Neural progenitor cell (in vitro differentiated cells): Measurements from ENCODE around the gene HUNK. TPM values are rescaled to one million over a fixed set of nuclear protein-coding genes. Genes with fewer than 3 reads are reported as not detected.
A peak's percentile ranks its signal among the peaks of the same experiment; 100 is the strongest.

ENCODE experiments used
- DNase-seq: peaks from one replicate; pipeline ENCODE4 v3.0.0-alpha.2; 2016; ENCODE audit warnings: low spot score
- H2AFZ ChIP-seq: fragments of 200-600 bp; sonication (generic); replicated peaks from 2 replicates; pipeline ENCODE4 v1.6.1; 2016; ENCODE audit warnings: antibody characterized with exemption
- H3F3A ChIP-seq: fragments of 200-600 bp; sonication (generic); 2 replicates; pipeline ENCODE4 v1.6.1; 2016; ENCODE audit warnings: antibody characterized with exemption, low read depth
- H3K27ac ChIP-seq: fragments of 200-600 bp; sonication (generic); 2 replicates; pipeline ENCODE4 v1.5.1; 2016; ENCODE audit warnings: mild to moderate bottlenecking
- H3K27me3 ChIP-seq: fragments of 200-600 bp; sonication (generic); 2 replicates; pipeline ENCODE4 v1.6.1; 2016; ENCODE audit warnings: mild to moderate bottlenecking, moderate library complexity
- H3K36me3 ChIP-seq: fragments of 200-600 bp; sonication (generic); 2 replicates; pipeline ENCODE4 v1.5.1; 2016
- H3K4me1 ChIP-seq: fragments of 200-600 bp; sonication (generic); 2 replicates; pipeline ENCODE4 v1.6.1; 2016; ENCODE audit warnings: mixed run types
- H3K4me2 ChIP-seq: fragments of 200-600 bp; sonication (generic); 2 replicates; pipeline ENCODE4 v1.6.1; 2016
- H3K4me3 ChIP-seq: fragments of 200-600 bp; sonication (generic); 2 replicates; pipeline ENCODE4 v1.5.1; 2016
- H3K79me2 ChIP-seq: fragments of 200-600 bp; sonication (generic); 2 replicates; pipeline ENCODE4 v1.6.1; 2016; ENCODE audit warnings: low read depth
- H3K9ac ChIP-seq: fragments of 200-600 bp; sonication (generic); 2 replicates; pipeline ENCODE4 v1.6.1; 2016
- H3K9me3 ChIP-seq: fragments of 200-600 bp; sonication (generic); 2 replicates; pipeline ENCODE4 v1.5.1; 2016; ENCODE audit warnings: low read depth
- H4K20me1 ChIP-seq: fragments of 200-600 bp; sonication (generic); 2 replicates; pipeline ENCODE4 v1.6.1; 2016; ENCODE audit warnings: low read depth
- H3K27ac Mint-ChIP-seq: 3 replicates; pipeline ENCODE4 v1.8.0; 2021; ENCODE audit warnings: mixed read lengths
- H3K27me3 Mint-ChIP-seq: 2 replicates; pipeline ENCODE4 v1.8.0; 2022; ENCODE audit warnings: low read depth, mild to moderate bottlenecking, inconsistent platforms, moderate library complexity, mixed read lengths; ENCODE audit not compliant: insufficient read depth
- H3K36me3 Mint-ChIP-seq: 3 replicates; pipeline ENCODE4 v1.8.0; 2021; ENCODE audit warnings: mixed read lengths
- H3K4me1 Mint-ChIP-seq: 3 replicates; pipeline ENCODE4 v1.8.0; 2021; ENCODE audit warnings: mixed read lengths
- H3K4me3 Mint-ChIP-seq: 3 replicates; pipeline ENCODE4 v1.8.0; 2021; ENCODE audit warnings: mild to moderate bottlenecking, moderate library complexity, mixed read lengths
- H3K9me3 Mint-ChIP-seq: 3 replicates; pipeline ENCODE4 v1.8.0; 2020; ENCODE audit warnings: mixed read lengths
- CTCF ChIP-seq: fragments of 200-600 bp; sonication (generic); IDR thresholded peaks from 2 replicates; pipeline ENCODE4 v1.5.1; 2017; ENCODE audit warnings: antibody characterized with exemption, mild to moderate bottlenecking
- EZH2 ChIP-seq: fragments of 200-600 bp; sonication (generic); IDR thresholded peaks from 2 replicates; pipeline ENCODE4 v1.6.1; 2017; ENCODE audit warnings: antibody characterized with exemption, mild to moderate bottlenecking, moderate library complexity
- EZH2phosphoT487 ChIP-seq: fragments of 200-600 bp; sonication (generic); IDR thresholded peaks from 2 replicates; pipeline ENCODE4 v1.6.1; 2017; ENCODE audit warnings: antibody characterized with exemption
- total RNA-seq: library from RNA; depleted of rRNA; stranded (reverse); fragments of >200 nt; gene quantifications from 2 replicates; pipeline ENCODE4 v1.2.3, GENCODE V29; 2015; ENCODE audit warnings: low replicate concordance

HUNK gene
- total RNA-seq, 1 donor from 2014 or later, result 4.7 TPM

DNA sequence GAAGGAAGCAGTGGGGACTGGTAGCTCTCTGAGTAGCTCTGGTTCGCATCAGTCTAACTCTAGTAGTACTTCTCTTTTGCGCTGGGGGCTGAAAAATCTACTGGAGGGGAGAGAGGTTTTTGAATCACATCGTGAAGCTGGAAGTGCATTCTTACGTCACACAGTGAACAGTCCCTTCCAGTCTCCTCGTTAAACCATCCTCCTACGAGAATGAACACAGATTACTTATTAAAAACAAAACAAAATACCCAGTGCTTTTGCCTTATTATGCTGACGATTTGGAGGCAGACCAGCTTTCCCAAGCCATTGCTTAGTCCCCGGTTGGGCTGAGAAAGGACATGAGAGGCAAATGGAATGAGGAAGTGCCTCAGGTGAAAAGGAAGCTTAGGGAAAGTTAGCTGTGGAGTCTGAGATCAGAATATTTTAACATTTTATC, 16.1 kb downstream of the HUNK start:
- peaks cover 20% of the 10 kb centered on the region for H3K4me1 ChIP-seq
- peaks cover 6% of the 10 kb centered on the region for H4K20me1 ChIP-seq
- no peak overlapping the region for H3K27ac ChIP-seq
- H3K4me2 ChIP-seq, result peak overlapping the region; percentile 51
- no peak overlapping the region for H3K4me3 ChIP-seq
- DNase-seq, result peak; percentile 52
- H3K27me3 ChIP-seq, result no peaks in the 10 kb centered on the region
- no peaks in the 10 kb centered on the region for H3K9me3 ChIP-seq
- H3K27me3 Mint-ChIP-seq, result peaks cover 6% of the 10 kb centered on the region
- no peaks in the 10 kb centered on the region for H3F3A ChIP-seq
- peaks cover 32% of the 10 kb centered on the region for H3K36me3 Mint-ChIP-seq
- TF ChIP-seq EZH2phosphoT487 (no peak), EZH2 (no peak), CTCF (no peak)
- no peak overlapping the region for H2AFZ ChIP-seq
- H3K79me2 ChIP-seq, result peaks cover 25% of the 10 kb centered on the region
- peaks cover 2% of the 10 kb centered on the region for H3K9me3 Mint-ChIP-seq
- H3K4me1 Mint-ChIP-seq, result peaks cover 15% of the 10 kb centered on the region
- no peak overlapping the region for H3K4me3 Mint-ChIP-seq
- H3K9ac ChIP-seq, result no peak overlapping the region
- peak overlapping the region; percentile 90 for H3K27ac Mint-ChIP-seq
- no peaks in the 10 kb centered on the region for H3K36me3 ChIP-seq

- Histone ChIP-seq H3K4me1 (peaks cover 24% of the 10 kb centered on the region), H3K36me3 (no peaks in the 10 kb centered on the region), H3K79me2 (peaks cover 23% of the 10 kb centered on the region), H2AFZ (no peak overlapping the region), H3K4me2 (peak overlapping the region; percentile 51), H3K27me3 (no peaks in the 10 kb centered on the region), H3K9ac (no peak overlapping the region), H3K4me3 (no peak overlapping the region), H3K9me3 (no peaks in the 10 kb centered on the region), H3K27ac (no peak overlapping the region), H4K20me1 (peaks cover 6% of the 10 kb centered on the region), H3F3A (no peaks in the 10 kb centered on the region)
- peaks cover 2% of the 10 kb centered on the region for H3K9me3 Mint-ChIP-seq
- no peak for TF ChIP-seq EZH2phosphoT487
- no peak for TF ChIP-seq EZH2
- peaks cover 6% of the 10 kb centered on the region for H3K27me3 Mint-ChIP-seq
- no peak overlapping the region for H3K4me3 Mint-ChIP-seq
- peaks cover 31% of the 10 kb centered on the region for H3K36me3 Mint-ChIP-seq
- peaks cover 16% of the 10 kb centered on the region for H3K4me1 Mint-ChIP-seq
- H3K27ac Mint-ChIP-seq, result no peak overlapping the region
- DNase-seq, result no peak
Observed at GRCh38 chr21:31889460-31889859, 16.6 kb downstream of the HUNK start.

DNA sequence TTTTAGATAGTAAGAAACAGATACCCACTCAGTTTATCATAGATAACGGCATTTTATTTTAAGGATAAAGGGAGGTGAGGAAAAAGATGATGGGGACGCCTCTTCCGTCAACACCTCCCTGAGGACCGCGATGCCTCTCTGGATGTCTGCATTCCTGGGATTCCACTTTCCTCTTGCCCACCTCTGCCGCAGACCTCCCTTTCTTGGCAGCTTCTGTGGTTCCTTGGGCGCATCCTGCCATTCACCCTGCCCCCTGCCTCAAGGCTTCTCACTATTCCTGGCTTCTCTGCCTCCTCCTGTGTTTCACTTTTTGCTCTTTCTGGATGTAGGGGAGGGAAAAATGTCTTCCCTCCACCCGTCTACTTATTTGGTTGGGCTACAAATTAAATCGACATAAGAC, 19.9 kb downstream of the HUNK start:
- Mint-ChIP-seq H3K27ac (no peak overlapping the region), H3K4me3 (no peak overlapping the region), H3K27me3 (peaks cover 2% of the 10 kb centered on the region), H3K4me1 (peaks cover 30% of the 10 kb centered on the region), H3K9me3 (peaks cover 5% of the 10 kb centered on the region), H3K36me3 (peaks cover 28% of the 10 kb centered on the region)
- H3K9me3 ChIP-seq, result no peaks in the 10 kb centered on the region
- peaks cover 23% of the 10 kb centered on the region for H3K79me2 ChIP-seq
- H3K27me3 ChIP-seq, result no peaks in the 10 kb centered on the region
- H3K36me3 ChIP-seq, result no peaks in the 10 kb centered on the region
- H3F3A ChIP-seq, result no peaks in the 10 kb centered on the region
- peaks cover 26% of the 10 kb centered on the region for H3K4me1 ChIP-seq
- TF ChIP-seq CTCF, result no peak
- H3K9ac ChIP-seq, result no peak overlapping the region
- peaks cover 6% of the 10 kb centered on the region for H4K20me1 ChIP-seq
- H2AFZ ChIP-seq, result no peak overlapping the region
- H3K4me3 ChIP-seq, result no peak overlapping the region
- peak; percentile 36 for DNase-seq
- H3K4me2 ChIP-seq, result peak overlapping the region; percentile 55
- no peak overlapping the region for H3K27ac ChIP-seq

- Histone ChIP-seq H3K36me3 (no peaks in the 10 kb centered on the region), H3K9me3 (no peaks in the 10 kb centered on the region), H3F3A (no peaks in the 10 kb centered on the region), H3K27me3 (no peaks in the 10 kb centered on the region), H3K4me1 (peaks cover 25% of the 10 kb centered on the region), H3K79me2 (peaks cover 23% of the 10 kb centered on the region), H3K9ac (no peak overlapping the region), H2AFZ (no peak overlapping the region), H3K4me3 (no peak overlapping the region), H4K20me1 (peaks cover 6% of the 10 kb centered on the region), H3K27ac (no peak overlapping the region), H3K4me2 (no peak overlapping the region)
- Mint-ChIP-seq H3K4me3 (no peak overlapping the region), H3K27me3 (peaks cover 2% of the 10 kb centered on the region), H3K36me3 (peaks cover 31% of the 10 kb centered on the region), H3K4me1 (peaks cover 27% of the 10 kb centered on the region), H3K9me3 (peaks cover 7% of the 10 kb centered on the region), H3K27ac (no peak overlapping the region)
- TF ChIP-seq CTCF (no peak), EZH2 (no peak), EZH2phosphoT487 (no peak)
- no peak for DNase-seq
Observed at GRCh38 chr21:31893851-31894415, 21.1 kb downstream of the HUNK start.
